ENCODE data around the gene PAX6. TPM values are rescaled to one million over a fixed set of nuclear protein-coding genes. Genes with fewer than 3 reads are reported as not detected.

Gene PAX6
- total and polyA plus RNA-seq, 2 of the 4 experiments (the other 2 are of a cell fraction) = not detected

- ATAC-seq (ENCODE audit: low read depth) = no peak
- POLR2A ChIA-PET (ENCODE audit: unreplicated experiment) = no interaction called here
These were observed 28.9 kb downstream of the PAX6 start for GRCh38 chr11:31782257-31782656.

More at GRCh38 chr11:31782257-31782656, 28.9 kb downstream of the PAX6 start:
- no peak overlapping the region for H2AK5ac ChIP-seq (ENCODE audit: low read depth, low read length)
- H2BK5ac ChIP-seq (ENCODE audit: low read depth, low read length, poor library complexity, severe bottlenecking) = no peak overlapping the region
- no peak for TF ChIP-seq CEBPB (IDR thresholded peaks at IDR 0.05; ENCODE audit: low read depth, low read length)
- TF ChIP-seq MXI1 (IDR thresholded peaks at IDR 0.05; ENCODE audit: borderline replicate concordance, low read depth, low read length) = no peak
- no peak for TF ChIP-seq SMC3 (IDR thresholded peaks at IDR 0.05; ENCODE audit: low read depth, low read length)
- no peak for TF ChIP-seq NFE2L2 (IDR thresholded peaks at IDR 0.05; ENCODE audit: low read depth, low read length)
- no peak for TF ChIP-seq POLR2A (IDR thresholded peaks at IDR 0.05; ENCODE audit: low read depth, low read length)
- TF ChIP-seq CTCF (conservative IDR thresholded peaks at IDR 0.05; ENCODE audit: low read depth, low read length) = no peak
- TF ChIP-seq RAD21 (IDR thresholded peaks at IDR 0.05; ENCODE audit: low read length) = no peak
- no peak for TF ChIP-seq MAFK (IDR thresholded peaks at IDR 0.05; ENCODE audit: low read depth, low read length)
- TF ChIP-seq RCOR1 (IDR thresholded peaks at IDR 0.05; ENCODE audit: insufficient replicate concordance, low read length) = no peak
- TF ChIP-seq MAZ (IDR thresholded peaks at IDR 0.05; ENCODE audit: borderline replicate concordance, low read depth, low read length) = no peak
- TF ChIP-seq RFX5 (IDR thresholded peaks at IDR 0.05; ENCODE audit: low read depth, low read length) = no peak
- TF ChIP-seq FOS (IDR thresholded peaks at IDR 0.05; ENCODE audit: low read depth, low read length) = no peak
- TF ChIP-seq BHLHE40 (IDR thresholded peaks at IDR 0.05; ENCODE audit: low read depth, low read length) = no peak
- TF ChIP-seq USF2 (IDR thresholded peaks at IDR 0.05; ENCODE audit: low read depth, low read length) = no peak
- TF ChIP-seq CHD1 (IDR thresholded peaks at IDR 0.05; ENCODE audit: low read depth, low read length) = no peak
- TF ChIP-seq ELK1 (IDR thresholded peaks at IDR 0.05; ENCODE audit: borderline replicate concordance, low read depth, low read length) = no peak
- in situ Hi-C loops (cut with MboI; ENCODE audit: low sequenced_read_pairs) = no loop called here
- H4K8ac ChIP-seq (ENCODE audit: low read depth in 2 of 2, low read length in 2 of 2) = no peak overlapping the region
- no peak overlapping the region for H3K4me3 ChIP-seq (ENCODE audit: insufficient read depth, low read depth, low read length)
- no peak overlapping the region for H2BK120ac ChIP-seq (ENCODE audit: low read depth, low read length)
- H3K18ac ChIP-seq (ENCODE audit: low read depth, low read length) = no peak overlapping the region
- H4K20me1 ChIP-seq (ENCODE audit: insufficient read depth, low read length) = no peaks in the 10 kb centered on the region
- no peak overlapping the region for H3K4me2 ChIP-seq (ENCODE audit: low read depth, low read length)
- no peaks in the 10 kb centered on the region for H3K79me1 ChIP-seq (ENCODE audit: low read depth in 1 of 2, low read length in 2 of 2)
- CTCF ChIA-PET = interaction anchor here (0.6 kb wide), 1 partner anchor 26 kb away, joined by 12 read pairs; no protein-coding TSS in a partner anchor
- no peak overlapping the region for H2BK20ac ChIP-seq (ENCODE audit: low read depth, low read length)
- no peaks in the 10 kb centered on the region for H3K9me3 ChIP-seq (ENCODE audit: control insufficient read depth, insufficient read depth, low read length)
- no peak overlapping the region for H3K27ac ChIP-seq (ENCODE audit: insufficient read depth, low read length)
- H3K4ac ChIP-seq (ENCODE audit: low read depth, low read length) = no peak overlapping the region
- intact Hi-C loops (cut with micrococcal nuclease) = loop anchor here (10.0 kb wide), 1 partner anchor 757 kb away; no protein-coding TSS in a partner anchor
- BruUV-seq (replicated peaks) = no TSS peak
- no peak overlapping the region for H4K5ac ChIP-seq (ENCODE audit: low read depth, low read length)
- H2AK9ac ChIP-seq (replicated peaks; ENCODE audit: low read depth, low read length, poor library complexity) = no peak overlapping the region
- H2BK15ac ChIP-seq (ENCODE audit: low read depth, low read length) = no peak overlapping the region
- no peak overlapping the region for H3K23ac ChIP-seq (ENCODE audit: low read depth, low read length)
- dilution Hi-C loops (cut with HindIII; ENCODE audit: low sequenced_read_pairs, unreplicated experiment) = no loop called here
- no peak overlapping the region for H3K9ac ChIP-seq (ENCODE audit: low read depth, low read length)
- H3K56ac ChIP-seq (ENCODE audit: extremely low read depth, insufficient read depth, low read length) = no peak overlapping the region
- H3K27me3 ChIP-seq (ENCODE audit: control insufficient read depth, insufficient read depth, low read length) = no peaks in the 10 kb centered on the region
- H3K4me1 ChIP-seq (ENCODE audit: control insufficient read depth, insufficient read depth, low read length) = peaks cover 3% of the 10 kb centered on the region
- 100% methylated on average over 2 of the region's 2 CpGs; no CpG with 5 or more reads in 1 of the 2 experiments for WGBS, 2 experiments (ENCODE audit: extremely low coverage in 2 of 2, insufficient read length in 1 of 2)
- no peak overlapping the region for H3K14ac ChIP-seq (replicated peaks; ENCODE audit: low read depth, low read length)
- H2AFZ ChIP-seq (replicated peaks; ENCODE audit: low read length, poor library complexity) = no peak overlapping the region
- H3K9me1 ChIP-seq (ENCODE audit: insufficient read depth, low read length) = peaks cover 5% of the 10 kb centered on the region; the same call in 1 of the 2 replicates
- no peaks in the 10 kb centered on the region for H3K36me3 ChIP-seq (ENCODE audit: control insufficient read depth, insufficient read depth, low read length)
- DNase-seq = no peak
- no peak overlapping the region for H4K91ac ChIP-seq (ENCODE audit: insufficient read depth, low read depth, low read length)

Data from IMR-90 (cell line).